Measurements from ENCODE around the gene CAMK1D. TPM values are rescaled to one million over a fixed set of nuclear protein-coding genes. Genes with fewer than 3 reads are reported as not detected.

CAMK1D gene
- total RNA-seq, 2 donors from 2014 or later: 4.8 to 14.5 TPM

GRCh38 chr10:12668634-12669033, 319.3 kb downstream of the CAMK1D start:
- no peak for DNase-seq (ENCODE audit: low spot score)
- no peaks in the 10 kb centered on the region for H3K9me3 ChIP-seq
- 53% methylated on average over 6 of the region's 6 CpGs for WGBS
- H3K36me3 ChIP-seq: no peaks in the 10 kb centered on the region
- no peaks in the 10 kb centered on the region for H3K4me1 ChIP-seq (replicated peaks)
- no peaks in the 10 kb centered on the region for H3K27me3 ChIP-seq (replicated peaks; ENCODE audit: insufficient read depth)
- no peak overlapping the region for H3K27ac ChIP-seq
- H3K4me3 ChIP-seq: no peak overlapping the region
- TF ChIP-seq POLR2AphosphoS5 (IDR thresholded peaks at IDR 0.05) (no peak), POLR2A (IDR thresholded peaks at IDR 0.05) (no peak), CTCF (IDR thresholded peaks at IDR 0.05) (no peak)
- intact Hi-C loops (cut with DNase I): no loop called here

- Histone ChIP-seq H3K4me3 (no peak overlapping the region), H3K27me3 (replicated peaks; ENCODE audit: insufficient read depth) (no peaks in the 10 kb centered on the region), H3K9me3 (no peaks in the 10 kb centered on the region), H3K4me1 (replicated peaks) (no peaks in the 10 kb centered on the region), H3K27ac (no peak overlapping the region), H3K36me3 (no peaks in the 10 kb centered on the region)
- no peak for DNase-seq (ENCODE audit: low spot score)
- intact Hi-C loops (cut with DNase I): no loop called here
- TF ChIP-seq CTCF (IDR thresholded peaks at IDR 0.05) (no peak), POLR2AphosphoS5 (IDR thresholded peaks at IDR 0.05) (no peak), POLR2A (IDR thresholded peaks at IDR 0.05) (no peak)
- WGBS: 82% methylated on average over 7 of the region's 7 CpGs
These were observed 320.7 kb downstream of the CAMK1D start for GRCh38 chr10:12670004-12670403.

GRCh38 chr10:12675186-12675585, 325.8 kb downstream of the CAMK1D start:
- Histone ChIP-seq H3K27me3 (replicated peaks; ENCODE audit: insufficient read depth) (no peaks in the 10 kb centered on the region), H3K4me1 (replicated peaks) (no peaks in the 10 kb centered on the region), H3K27ac (no peak overlapping the region), H3K4me3 (no peak overlapping the region), H3K9me3 (no peaks in the 10 kb centered on the region), H3K36me3 (no peaks in the 10 kb centered on the region)
- intact Hi-C loops (cut with DNase I): no loop called here
- DNase-seq (ENCODE audit: low spot score): no peak
- TF ChIP-seq POLR2AphosphoS5 (IDR thresholded peaks at IDR 0.05): no peak
- TF ChIP-seq CTCF (IDR thresholded peaks at IDR 0.05): no peak
- TF ChIP-seq POLR2A (IDR thresholded peaks at IDR 0.05): no peak

GRCh38 chr10:12679636-12680035, 330.3 kb downstream of the CAMK1D start:
- Histone ChIP-seq H3K36me3 (no peaks in the 10 kb centered on the region), H3K9me3 (no peaks in the 10 kb centered on the region), H3K27ac (no peak overlapping the region), H3K4me3 (no peak overlapping the region), H3K4me1 (replicated peaks) (no peaks in the 10 kb centered on the region), H3K27me3 (replicated peaks; ENCODE audit: insufficient read depth) (no peaks in the 10 kb centered on the region)
- TF ChIP-seq CTCF (IDR thresholded peaks at IDR 0.05) (no peak), POLR2AphosphoS5 (IDR thresholded peaks at IDR 0.05) (no peak), POLR2A (IDR thresholded peaks at IDR 0.05) (no peak)
- 93% methylated on average over 6 of the region's 6 CpGs for WGBS
- intact Hi-C loops (cut with DNase I): no loop called here
- DNase-seq (ENCODE audit: low spot score): no peak

- Histone ChIP-seq H3K27ac (no peak overlapping the region), H3K4me1 (replicated peaks) (no peaks in the 10 kb centered on the region), H3K9me3 (no peaks in the 10 kb centered on the region), H3K36me3 (no peaks in the 10 kb centered on the region), H3K27me3 (replicated peaks; ENCODE audit: insufficient read depth) (no peaks in the 10 kb centered on the region), H3K4me3 (no peak overlapping the region)
- no peak for TF ChIP-seq CTCF (IDR thresholded peaks at IDR 0.05)
- no peak for TF ChIP-seq POLR2AphosphoS5 (IDR thresholded peaks at IDR 0.05)
- no peak for TF ChIP-seq POLR2A (IDR thresholded peaks at IDR 0.05)
- intact Hi-C loops (cut with DNase I): no loop called here
- no peak for DNase-seq (ENCODE audit: low spot score)
- 92% methylated on average over 5 of the region's 5 CpGs for WGBS
These were observed 331.9 kb downstream of the CAMK1D start for GRCh38 chr10:12681252-12681651.
